Measurements from ENCODE around the gene MIF.

- no peak for TF ChIP-seq CTCF (IDR thresholded peaks at IDR 0.05)
- no peak for TF ChIP-seq POLR2AphosphoS5 (IDR thresholded peaks at IDR 0.05)
Measured at GRCh38 chr22:23926561-23926960, 32.4 kb downstream of the MIF start.

Data from stomach (tissue), 4 donors.